GM12892 (cell line): ENCODE results near the gene DOCK2.

Source experiments
- POLR2A ChIP-seq: IDR thresholded peaks from 2 replicates; pipeline ENCODE4 v1.6.1; 2011; ENCODE audit warnings: low read depth, low read length, control low read depth
- POLR2AphosphoS5 ChIP-seq: IDR thresholded peaks from 2 replicates; pipeline ENCODE4 v1.6.1; 2011; ENCODE audit warnings: low read depth, low read length, control low read depth

GRCh38 chr5:169909945-169910344 lies 272.9 kb downstream of the DOCK2 start:
- TF ChIP-seq POLR2A (no peak), POLR2AphosphoS5 (no peak)
